Measurements from ENCODE around the gene RAX.

GRCh38 chr18:59242906-59243305 is 30.3 kb downstream of the RAX start:
- TF ChIP-seq ZNF133 (tag by site-specific recombination; IDR thresholded peaks at IDR 0.05) = no peak
- TF ChIP-seq, protein P1, sequence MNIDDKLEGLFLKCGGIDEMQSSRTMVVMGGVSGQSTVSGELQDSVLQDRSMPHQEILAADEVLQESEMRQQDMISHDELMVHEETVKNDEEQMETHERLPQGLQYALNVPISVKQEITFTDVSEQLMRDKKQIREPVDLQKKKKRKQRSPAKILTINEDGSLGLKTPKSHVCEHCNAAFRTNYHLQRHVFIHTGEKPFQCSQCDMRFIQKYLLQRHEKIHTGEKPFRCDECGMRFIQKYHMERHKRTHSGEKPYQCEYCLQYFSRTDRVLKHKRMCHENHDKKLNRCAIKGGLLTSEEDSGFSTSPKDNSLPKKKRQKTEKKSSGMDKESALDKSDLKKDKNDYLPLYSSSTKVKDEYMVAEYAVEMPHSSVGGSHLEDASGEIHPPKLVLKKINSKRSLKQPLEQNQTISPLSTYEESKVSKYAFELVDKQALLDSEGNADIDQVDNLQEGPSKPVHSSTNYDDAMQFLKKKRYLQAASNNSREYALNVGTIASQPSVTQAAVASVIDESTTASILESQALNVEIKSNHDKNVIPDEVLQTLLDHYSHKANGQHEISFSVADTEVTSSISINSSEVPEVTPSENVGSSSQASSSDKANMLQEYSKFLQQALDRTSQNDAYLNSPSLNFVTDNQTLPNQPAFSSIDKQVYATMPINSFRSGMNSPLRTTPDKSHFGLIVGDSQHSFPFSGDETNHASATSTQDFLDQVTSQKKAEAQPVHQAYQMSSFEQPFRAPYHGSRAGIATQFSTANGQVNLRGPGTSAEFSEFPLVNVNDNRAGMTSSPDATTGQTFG (tag by site-specific recombination; IDR thresholded peaks at IDR 0.05; ENCODE audit: borderline replicate concordance) = no peak

Data from HEK293 (cell line).